IMR-90 (cell line): ENCODE measurements around the gene GCK. TPM values are rescaled to one million over a fixed set of nuclear protein-coding genes. Genes with fewer than 3 reads are reported as not detected.

ENCODE experiments used
- ATAC-seq: fragments of 200-7000 bp; cut with Tn5 transposase; 2 replicates; pipeline ENCODE4 v1.9.1; 2020; ENCODE audit warnings: low read depth, mild to moderate bottlenecking, moderate library complexity
- BruUV-seq: library from RNA; stranded (reverse); fragments of 400-500 nt; replicated peaks from 2 replicates; lab custom pipeline; 2021; lab: Mats Ljungman, UMichigan
- CTCF ChIA-PET: fragments of 300-600 bp; formaldehyde crosslinking; extraction: SDS; loops from one replicate; lab custom pipeline; 2021; ENCODE audit warnings: antibody characterized with exemption; lab: Yijun Ruan, JAX
- POLR2A ChIA-PET: fragments of 300-600 bp; sonication (Branson Sonifier 250); formaldehyde crosslinking; loops from one replicate; lab custom pipeline; 2022; ENCODE audit warnings: antibody characterized with exemption; ENCODE audit not compliant: unreplicated experiment; lab: Charles Lee
- DNase-seq: peaks from one replicate; pipeline ENCODE4 v3.0.0; 2013
- H2AFZ ChIP-seq: replicated peaks from 2 replicates; pipeline ENCODE3; 2013; ENCODE audit warnings: low read length, mild to moderate bottlenecking; ENCODE audit not compliant: poor library complexity
- H2AK5ac ChIP-seq: 2 replicates; pipeline ENCODE4 v1.6.1; 2013; ENCODE audit warnings: low read depth, low read length, inconsistent platforms
- H2AK9ac ChIP-seq: replicated peaks from 2 replicates; pipeline ENCODE3; 2013; ENCODE audit warnings: mild to moderate bottlenecking, low read depth, low read length, moderate library complexity; ENCODE audit not compliant: poor library complexity
- H2BK120ac ChIP-seq: 2 replicates; pipeline ENCODE4 v1.6.1; 2013; ENCODE audit warnings: low read depth, low read length, inconsistent platforms
- H2BK15ac ChIP-seq: 3 replicates; pipeline ENCODE4 v1.6.1; 2013; ENCODE audit warnings: low read depth, low read length, inconsistent platforms
- H2BK20ac ChIP-seq: 2 replicates; pipeline ENCODE4 v1.6.1; 2013; ENCODE audit warnings: low read depth, mild to moderate bottlenecking, inconsistent platforms, low read length, moderate library complexity
- H2BK5ac ChIP-seq: 2 replicates; pipeline ENCODE4 v1.6.1; 2013; ENCODE audit warnings: mild to moderate bottlenecking, low read depth, low read length, inconsistent platforms; ENCODE audit not compliant: poor library complexity, severe bottlenecking
- H3K14ac ChIP-seq: replicated peaks from 2 replicates; pipeline ENCODE4 v1.6.1; 2013; ENCODE audit warnings: low read depth, low read length, inconsistent platforms
- H3K18ac ChIP-seq: 2 replicates; pipeline ENCODE4 v1.6.1; 2013; ENCODE audit warnings: low read depth, low read length, control low read depth
- H3K23ac ChIP-seq: 2 replicates; pipeline ENCODE4 v1.6.1; 2013; ENCODE audit warnings: low read depth, low read length, inconsistent platforms
- H3K27ac ChIP-seq: 2 replicates; pipeline ENCODE4 v1.5.1; 2013; ENCODE audit warnings: mild to moderate bottlenecking, control low read depth, low read length; ENCODE audit not compliant: insufficient read depth
- H3K27me3 ChIP-seq: 2 replicates; pipeline ENCODE4 v1.6.1; 2013; ENCODE audit warnings: low read length; ENCODE audit not compliant: control insufficient read depth, insufficient read depth
- H3K36me3 ChIP-seq: 2 replicates; pipeline ENCODE4 v1.6.1; 2013; ENCODE audit warnings: low read length, mixed read lengths; ENCODE audit not compliant: control insufficient read depth, insufficient read depth
- H3K4ac ChIP-seq: 2 replicates; pipeline ENCODE4 v1.6.1; 2013; ENCODE audit warnings: low read depth, low read length, inconsistent platforms
- H3K4me1 ChIP-seq: 2 replicates; pipeline ENCODE4 v1.6.1; 2013; ENCODE audit warnings: low read length, mixed read lengths; ENCODE audit not compliant: control insufficient read depth, insufficient read depth
- H3K4me2 ChIP-seq: 2 replicates; pipeline ENCODE4 v1.6.1; 2013; ENCODE audit warnings: low read depth, mild to moderate bottlenecking, control low read depth, low read length, moderate library complexity
- H3K4me3 ChIP-seq: 2 replicates; pipeline ENCODE4 v1.5.1; 2013; ENCODE audit warnings: low read depth, mild to moderate bottlenecking, control low read depth, low read length, moderate library complexity; ENCODE audit not compliant: insufficient read depth
- H3K56ac ChIP-seq: 2 replicates; pipeline ENCODE4 v1.6.1; 2013; ENCODE audit warnings: low read length, inconsistent platforms; ENCODE audit not compliant: insufficient read depth; ENCODE audit errors: extremely low read depth
- H3K79me1 ChIP-seq, 2 experiments: 2 replicates each; pipeline ENCODE4 v1.6.1; 2013; ENCODE audit warnings: low read length in 2 of 2, inconsistent platforms in 1 of 2, low read depth in 1 of 2
- H3K9ac ChIP-seq: 2 replicates; pipeline ENCODE4 v1.6.1; 2013; ENCODE audit warnings: low read depth, low read length, control low read depth
- H3K9me1 ChIP-seq: 2 replicates; pipeline ENCODE4 v1.6.1; 2013; ENCODE audit warnings: low read length, inconsistent platforms; ENCODE audit not compliant: insufficient read depth
- H3K9me3 ChIP-seq: 2 replicates; pipeline ENCODE4 v1.6.1; 2013; ENCODE audit warnings: low read length; ENCODE audit not compliant: control insufficient read depth, insufficient read depth
- H4K20me1 ChIP-seq: 2 replicates; pipeline ENCODE4 v1.6.1; 2013; ENCODE audit warnings: low read length, inconsistent platforms; ENCODE audit not compliant: insufficient read depth
- H4K5ac ChIP-seq: 2 replicates; pipeline ENCODE4 v1.6.1; 2013; ENCODE audit warnings: mild to moderate bottlenecking, low read depth, low read length, control low read depth
- H4K8ac ChIP-seq, 2 experiments: 2 replicates each; pipeline ENCODE4 v1.6.1; 2013; ENCODE audit warnings: low read depth in 2 of 2, low read length in 2 of 2, control low read depth in 1 of 2, inconsistent platforms in 1 of 2
- H4K91ac ChIP-seq: 2 replicates; pipeline ENCODE4 v1.6.1; 2013; ENCODE audit warnings: low read depth, low read length, inconsistent platforms; ENCODE audit not compliant: insufficient read depth
- BHLHE40 ChIP-seq: fragments of 150-350 bp; IDR thresholded peaks from 2 replicates; pipeline ENCODE4 v1.6.1; 2016; ENCODE audit warnings: mild to moderate bottlenecking, low read depth, low read length
- CEBPB ChIP-seq: IDR thresholded peaks from 2 replicates; pipeline ENCODE4 v1.6.1; 2012; ENCODE audit warnings: low read depth, low read length, improper control_type of control experiment
- RAD21 ChIP-seq: IDR thresholded peaks from 2 replicates; pipeline ENCODE4 v1.6.1; 2012; ENCODE audit warnings: low read length, improper control_type of control experiment
- WGBS, 2 experiments: methylation state at CpG; one replicate each; pipeline versions ENCODE4 v1.1.5 to v1.1.7; 2013; ENCODE audit warnings: missing lambda C conversion rate in 2 of 2; ENCODE audit not compliant: insufficient read length in 1 of 2; ENCODE audit errors: extremely low coverage in 2 of 2; 5-methylcytosine and 5-hydroxymethylcytosine counted together
- dilution Hi-C: fragments of 300-500 bp; cut with HindIII; formaldehyde crosslinking; loops from one replicate; pipeline ENCODE4 v1.14.3; 2018; ENCODE audit warnings: low sequenced_read_pairs; ENCODE audit not compliant: unreplicated experiment
- in situ Hi-C: fragments of 300-500 bp; cut with MboI; formaldehyde crosslinking; loops from 3 replicates; pipeline ENCODE4 v1.14.3; 2019; ENCODE audit warnings: low sequenced_read_pairs, inconsistent platforms, mixed read lengths
- intact Hi-C: fragments of 100-400 bp; cut with micrococcal nuclease; formaldehyde crosslinking; loops from 2 replicates; pipeline ENCODE4 v1.10.0; 2022
- polyA plus RNA-seq, 3 experiments: library from polyadenylated mRNA; depleted of rRNA; stranded (reverse); fragments of >200 nt; gene quantifications; 2 replicates each; pipeline ENCODE4 v1.2.3, GENCODE V29; 2012; ENCODE audit warnings: low replicate concordance in 1 of 3
- total RNA-seq: library from RNA; depleted of rRNA; stranded (reverse); fragments of >200 nt; gene quantifications from 2 replicates; pipeline ENCODE4 v1.2.3, GENCODE V29; 2012

The GCK gene
- total and polyA plus RNA-seq, 2 of the 4 experiments (the other 2 are of a cell fraction): 0.14 to 0.18 TPM

- intact Hi-C loops: no loop called here
- ChIA-PET POLR2A (no interaction called here), CTCF (interaction anchor here (0.6 kb wide), 1 partner anchor 10 kb away, joined by 3 read pairs; no protein-coding TSS in a partner anchor)
- H4K5ac ChIP-seq: no peak overlapping the region
- ATAC-seq (no peak), DNase-seq (no peak)
- no peak overlapping the region for H2AK9ac ChIP-seq
- no peak overlapping the region for H4K8ac ChIP-seq
- H2BK20ac ChIP-seq: no peak overlapping the region
- BruUV-seq: no TSS peak
- no peak overlapping the region for H3K4me2 ChIP-seq
- H3K18ac ChIP-seq: no peak overlapping the region
- no peak overlapping the region for H3K56ac ChIP-seq
- H3K9me1 ChIP-seq: peaks cover 22% of the 10 kb centered on the region
- in situ Hi-C loops: no loop called here
- peak; percentile 52; the same call in 1 of the 2 replicates for TF ChIP-seq CEBPB
- TF ChIP-seq BHLHE40: no peak
- no peak for TF ChIP-seq RAD21
- H2BK15ac ChIP-seq: no peak overlapping the region
- no CpG with 5 or more reads among the region's 6 CpGs for WGBS, 2 experiments
- no peak overlapping the region for H3K4me3 ChIP-seq
- H2BK120ac ChIP-seq: no peak overlapping the region
- H3K4me1 ChIP-seq: peaks cover 24% of the 10 kb centered on the region
- H4K91ac ChIP-seq: no peak overlapping the region; the same call in 1 of the 2 replicates
- no peak overlapping the region for H3K14ac ChIP-seq
- H2BK5ac ChIP-seq: no peak overlapping the region
- H2AFZ ChIP-seq: no peak overlapping the region
- H3K36me3 ChIP-seq: no peaks in the 10 kb centered on the region
- no peak overlapping the region for H3K27ac ChIP-seq
- H3K4ac ChIP-seq: no peak overlapping the region
- no peak overlapping the region for H3K9ac ChIP-seq
- no peaks in the 10 kb centered on the region for H3K9me3 ChIP-seq
- H3K79me1 ChIP-seq: no peaks in the 10 kb centered on the region
- H3K27me3 ChIP-seq: no peaks in the 10 kb centered on the region
- no peak overlapping the region for H2AK5ac ChIP-seq
- H4K20me1 ChIP-seq: no peaks in the 10 kb centered on the region
- dilution Hi-C loops: no loop called here
- no peak overlapping the region for H3K23ac ChIP-seq
Measured at GRCh38 chr7:44098092-44099068, 90.9 kb downstream of the GCK start.
